Progenitor cell of endocrine pancreas (in vitro differentiated cells): Measurements from ENCODE around the gene STK32C. TPM values are rescaled to one million over a fixed set of nuclear protein-coding genes. Genes with fewer than 3 reads are reported as not detected.

Source experiments
- DNase-seq: peaks from one replicate; pipeline ENCODE4 v3.0.0; 2021; ENCODE audit warnings: low spot score; ENCODE audit not compliant: unreplicated experiment
- H3K27ac Mint-ChIP-seq: 2 replicates; pipeline ENCODE4 v1.8.0; 2021; ENCODE audit warnings: mild to moderate bottlenecking, moderate library complexity, mixed read lengths
- H3K27me3 Mint-ChIP-seq: 2 replicates; pipeline ENCODE4 v1.8.0; 2021; ENCODE audit warnings: mixed read lengths
- H3K36me3 Mint-ChIP-seq: 2 replicates; pipeline ENCODE4 v1.8.0; 2022; ENCODE audit warnings: mixed read lengths; ENCODE audit not compliant: insufficient read depth
- H3K4me1 Mint-ChIP-seq: 2 replicates; pipeline ENCODE4 v1.8.0; 2021; ENCODE audit warnings: low read depth, mixed read lengths
- H3K4me3 Mint-ChIP-seq: 2 replicates; pipeline ENCODE4 v1.8.0; 2021; ENCODE audit warnings: low read depth, mild to moderate bottlenecking, moderate library complexity, mixed read lengths
- H3K9me3 Mint-ChIP-seq: 2 replicates; pipeline ENCODE4 v1.8.0; 2021; ENCODE audit warnings: low read depth, mixed read lengths
- total RNA-seq: library from RNA; stranded (reverse); gene quantifications from 2 replicates; pipeline ENCODE4 v1.2.1, GENCODE V29; 2021
- TF ChIP-seq, protein P1 (sequence below): fragments of 200-600 bp; sonication (generic); IDR thresholded peaks from one replicate; pipeline ENCODE4 v1.5.0; 2021; ENCODE audit warnings: antibody characterized with exemption, mild to moderate bottlenecking; ENCODE audit not compliant: unreplicated experiment

The STK32C gene
- total RNA-seq, 1 donor from 2014 or later: 10.0 TPM

DNA sequence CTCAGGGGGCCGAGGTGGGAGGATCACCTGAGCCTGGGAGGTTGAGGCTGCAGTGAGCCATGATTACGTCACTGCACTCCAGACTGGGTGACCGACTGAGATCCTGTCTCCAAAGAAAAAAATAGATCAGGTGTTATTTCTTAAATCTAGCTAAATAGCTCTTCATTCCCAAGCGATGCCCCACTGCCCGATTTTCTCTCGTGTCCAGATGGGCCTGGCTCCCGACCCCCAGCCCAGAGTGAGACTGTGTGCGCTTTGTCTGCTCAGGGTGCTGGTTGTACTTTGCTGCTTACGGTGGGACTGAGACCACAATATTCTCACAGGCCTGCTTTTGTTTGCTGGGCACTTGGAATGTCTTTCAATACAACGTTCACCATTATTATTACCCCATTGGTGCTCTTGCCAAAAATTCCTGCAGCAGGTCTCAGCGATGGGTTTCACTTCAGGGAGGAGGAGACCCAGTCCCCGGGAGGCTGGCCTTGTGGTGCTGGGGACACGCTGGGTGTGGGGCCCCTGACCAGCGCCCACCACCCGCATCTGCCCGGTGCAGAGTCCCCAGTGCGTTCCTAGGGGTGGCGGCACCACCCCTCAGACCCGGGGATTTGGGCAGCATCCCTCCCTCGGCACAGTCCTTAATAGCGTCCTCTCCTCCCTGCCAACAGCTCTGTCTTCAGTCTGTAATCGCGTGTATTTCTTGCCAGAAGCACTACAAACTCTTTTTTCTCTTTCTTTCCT lies 141.4 kb downstream of the STK32C start:
- TF ChIP-seq, protein P1, sequence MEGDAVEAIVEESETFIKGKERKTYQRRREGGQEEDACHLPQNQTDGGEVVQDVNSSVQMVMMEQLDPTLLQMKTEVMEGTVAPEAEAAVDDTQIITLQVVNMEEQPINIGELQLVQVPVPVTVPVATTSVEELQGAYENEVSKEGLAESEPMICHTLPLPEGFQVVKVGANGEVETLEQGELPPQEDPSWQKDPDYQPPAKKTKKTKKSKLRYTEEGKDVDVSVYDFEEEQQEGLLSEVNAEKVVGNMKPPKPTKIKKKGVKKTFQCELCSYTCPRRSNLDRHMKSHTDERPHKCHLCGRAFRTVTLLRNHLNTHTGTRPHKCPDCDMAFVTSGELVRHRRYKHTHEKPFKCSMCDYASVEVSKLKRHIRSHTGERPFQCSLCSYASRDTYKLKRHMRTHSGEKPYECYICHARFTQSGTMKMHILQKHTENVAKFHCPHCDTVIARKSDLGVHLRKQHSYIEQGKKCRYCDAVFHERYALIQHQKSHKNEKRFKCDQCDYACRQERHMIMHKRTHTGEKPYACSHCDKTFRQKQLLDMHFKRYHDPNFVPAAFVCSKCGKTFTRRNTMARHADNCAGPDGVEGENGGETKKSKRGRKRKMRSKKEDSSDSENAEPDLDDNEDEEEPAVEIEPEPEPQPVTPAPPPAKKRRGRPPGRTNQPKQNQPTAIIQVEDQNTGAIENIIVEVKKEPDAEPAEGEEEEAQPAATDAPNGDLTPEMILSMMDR: no peak

DNA sequence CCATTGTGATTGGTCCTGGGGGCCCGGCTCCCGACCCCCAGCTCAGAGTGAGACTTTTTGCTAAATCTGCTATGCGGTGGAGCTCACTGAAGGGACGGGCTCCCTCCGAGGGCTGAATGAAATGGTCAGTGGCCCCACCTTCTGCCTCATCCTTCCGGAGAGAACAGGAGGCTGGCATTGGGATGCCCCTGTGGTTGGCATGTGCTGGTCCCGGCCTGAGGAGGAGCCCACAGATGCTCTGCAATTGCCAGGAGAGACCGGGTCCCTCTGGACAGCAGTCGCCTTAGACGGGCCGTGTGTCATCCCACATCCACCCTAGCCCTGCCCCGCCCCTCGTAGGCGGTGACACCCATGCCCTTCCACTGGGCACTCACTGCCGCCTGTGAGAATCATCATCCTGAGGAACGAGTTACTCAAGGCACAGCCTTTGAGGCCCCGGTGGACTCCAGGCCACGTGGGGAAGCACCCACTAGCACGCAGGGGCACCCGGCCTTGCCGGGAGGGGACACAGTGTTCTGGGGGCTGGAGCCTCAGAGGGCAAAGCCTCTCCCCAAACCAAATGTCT lies 142.3 kb downstream of the STK32C start:
- Mint-ChIP-seq H3K4me3 (no peak overlapping the region), H3K4me1 (no peaks in the 10 kb centered on the region), H3K27me3 (peaks cover 38% of the 10 kb centered on the region), H3K27ac (no peak overlapping the region), H3K36me3 (no peaks in the 10 kb centered on the region), H3K9me3 (no peaks in the 10 kb centered on the region)
- DNase-seq: no peak
- TF ChIP-seq, protein P1: no peak

More for the DNA sequence above, 141.4 kb downstream of the STK32C start:
- no peaks in the 10 kb centered on the region for H3K36me3 Mint-ChIP-seq
- H3K27me3 Mint-ChIP-seq: peaks cover 46% of the 10 kb centered on the region
- no peaks in the 10 kb centered on the region for H3K9me3 Mint-ChIP-seq
- DNase-seq: no peak
- no peak overlapping the region for H3K27ac Mint-ChIP-seq
- H3K4me3 Mint-ChIP-seq: no peak overlapping the region
- no peaks in the 10 kb centered on the region for H3K4me1 Mint-ChIP-seq

DNA sequence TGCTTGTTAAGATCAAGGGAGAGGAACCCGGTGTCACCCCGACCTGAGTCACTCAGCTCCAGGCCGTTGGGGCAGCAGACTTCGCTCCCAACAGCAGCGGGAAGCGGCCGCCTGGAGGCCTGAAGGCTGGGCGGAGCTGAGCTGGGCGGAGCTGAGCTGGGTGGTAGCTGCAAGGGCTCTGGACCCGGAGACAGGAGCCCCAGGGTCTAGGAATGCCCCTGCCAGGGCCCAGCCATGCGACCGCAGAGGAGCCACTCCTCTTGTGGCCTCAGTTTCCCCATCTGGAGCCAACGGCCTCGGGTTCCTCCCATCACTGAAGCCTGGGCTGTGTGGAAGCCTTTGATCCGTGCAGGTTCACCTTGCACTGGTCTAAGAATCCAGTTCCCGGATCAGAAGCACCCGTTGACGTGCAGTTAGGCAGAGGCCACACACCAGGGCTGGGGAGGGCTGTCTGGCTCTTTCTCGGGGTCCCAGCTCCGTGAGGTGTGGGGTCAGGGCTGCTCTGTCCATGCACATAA lies 142.9 kb downstream of the STK32C start:
- no peak for DNase-seq
- TF ChIP-seq, protein P1: no peak
- Mint-ChIP-seq H3K27ac (no peak overlapping the region), H3K4me3 (no peak overlapping the region), H3K4me1 (no peaks in the 10 kb centered on the region), H3K9me3 (no peaks in the 10 kb centered on the region), H3K36me3 (no peaks in the 10 kb centered on the region), H3K27me3 (peaks cover 38% of the 10 kb centered on the region)

DNA sequence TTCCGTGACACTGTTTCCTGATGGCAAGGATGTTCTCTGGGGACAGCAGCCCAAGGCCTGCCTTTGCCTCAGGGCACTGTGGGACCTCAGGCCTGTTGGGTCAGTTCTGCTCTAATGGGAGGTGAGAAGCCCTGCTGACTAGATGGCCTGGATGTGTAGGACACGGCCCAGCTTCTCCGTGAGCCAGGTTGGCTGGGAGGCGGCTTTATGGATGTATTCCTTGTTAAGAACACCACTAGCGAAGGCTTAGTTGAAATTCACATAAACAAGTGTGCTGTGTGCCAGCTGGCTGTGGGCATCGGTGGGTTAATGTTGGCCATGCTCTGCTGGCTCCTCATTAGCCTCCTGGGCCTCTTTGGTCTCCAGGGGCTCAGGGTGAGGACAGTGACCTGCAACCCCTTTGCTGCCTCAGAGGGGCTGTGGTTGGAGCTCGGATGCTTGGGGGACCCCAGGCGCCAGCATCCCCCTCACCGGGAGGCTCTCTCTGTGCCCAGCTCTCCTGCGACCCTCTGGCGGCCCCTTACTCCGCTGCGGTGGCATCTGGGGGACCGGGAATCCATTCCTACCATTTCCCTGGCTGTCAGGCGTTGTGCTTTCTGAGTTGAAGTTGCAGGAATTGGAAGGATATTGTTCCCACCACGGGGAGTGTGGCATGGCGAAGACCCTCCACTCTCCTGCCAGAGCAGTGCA lies 143.8 kb downstream of the STK32C start:
- Mint-ChIP-seq H3K36me3 (no peaks in the 10 kb centered on the region), H3K27ac (no peak overlapping the region), H3K4me3 (no peak overlapping the region), H3K9me3 (no peaks in the 10 kb centered on the region), H3K4me1 (no peaks in the 10 kb centered on the region), H3K27me3 (peaks cover 38% of the 10 kb centered on the region)
- DNase-seq: no peak
- TF ChIP-seq, protein P1: peak; percentile 3

DNA sequence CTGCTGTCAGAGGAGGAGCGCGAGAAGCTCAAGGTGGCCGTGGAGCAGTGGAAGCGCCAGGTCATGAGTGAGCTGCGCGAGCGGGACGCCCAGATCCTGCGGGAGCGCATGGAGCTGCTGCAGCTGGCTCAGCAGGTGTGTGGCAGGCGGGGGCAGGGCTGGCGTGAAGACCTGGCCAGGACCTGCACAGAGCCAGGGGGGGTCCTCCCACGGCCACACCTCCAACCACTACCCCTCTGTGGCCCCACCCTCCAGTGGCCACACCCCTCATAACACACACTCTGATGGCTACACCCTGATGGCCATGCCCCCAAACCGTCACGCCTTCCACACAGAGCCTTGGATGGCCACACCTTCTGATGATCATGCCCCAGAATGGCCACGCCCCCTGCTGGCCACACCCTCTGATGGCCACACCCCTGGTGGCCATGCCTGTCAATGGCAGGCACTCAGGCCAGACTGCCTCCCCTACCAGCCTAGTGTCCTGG lies 144.4 kb downstream of the STK32C start:
- Mint-ChIP-seq H3K27me3 (peaks cover 36% of the 10 kb centered on the region), H3K9me3 (no peaks in the 10 kb centered on the region), H3K4me3 (no peak overlapping the region), H3K4me1 (no peaks in the 10 kb centered on the region), H3K36me3 (no peaks in the 10 kb centered on the region), H3K27ac (no peak overlapping the region)
- DNase-seq: peak; percentile 35
- TF ChIP-seq, protein P1: peak; percentile 36
